Mesenchymal stem cell (in vitro differentiated cells and primary cell): ENCODE data around the gene DEUP1.

Experiments
- DNase-seq: peaks from one replicate; pipeline ENCODE4 v3.0.0-alpha.2; 2013
- H2AFZ ChIP-seq: one replicate; pipeline ENCODE4 v1.6.1; 2013; ENCODE audit warnings: low read depth, mild to moderate bottlenecking, control low read depth, inconsistent platforms, low read length, moderate library complexity
- H2AK5ac ChIP-seq: 2 replicates; pipeline ENCODE4 v1.6.1; 2013; ENCODE audit warnings: low read length, moderate library complexity, mild to moderate bottlenecking, inconsistent platforms; ENCODE audit not compliant: severe bottlenecking
- H2BK120ac ChIP-seq: one replicate; pipeline ENCODE4 v1.6.1; 2013; ENCODE audit warnings: low read depth, mild to moderate bottlenecking, inconsistent platforms, low read length, moderate library complexity
- H2BK12ac ChIP-seq, 2 experiments: one replicate each; pipeline ENCODE4 v1.6.1; 2013; ENCODE audit warnings: inconsistent platforms in 2 of 2, low read length in 2 of 2, mild to moderate bottlenecking in 2 of 2, moderate library complexity in 2 of 2, control low read depth in 1 of 2
- H2BK15ac ChIP-seq: one replicate; pipeline ENCODE4 v1.6.1; 2013; ENCODE audit warnings: mild to moderate bottlenecking, low read depth, inconsistent platforms; ENCODE audit not compliant: poor library complexity, severe bottlenecking
- H2BK5ac ChIP-seq: 2 replicates; pipeline ENCODE4 v1.6.1; 2013; ENCODE audit warnings: low read depth, mild to moderate bottlenecking, low read length, control low read depth, inconsistent platforms; ENCODE audit not compliant: poor library complexity, severe bottlenecking
- H3K14ac ChIP-seq, 2 experiments: one replicate each; pipeline ENCODE4 v1.6.1; 2013; ENCODE audit warnings: inconsistent platforms in 2 of 2, low read length in 2 of 2, control low read depth in 1 of 2, mild to moderate bottlenecking in 1 of 2, moderate library complexity in 1 of 2
- H3K18ac ChIP-seq, 2 experiments: one replicate each; pipeline ENCODE4 v1.6.1; 2013; ENCODE audit warnings: inconsistent platforms in 2 of 2, low read length in 2 of 2, control low read depth in 1 of 2, low read depth in 1 of 2, mild to moderate bottlenecking in 1 of 2
- H3K23ac ChIP-seq, 2 experiments: one replicate each; pipeline ENCODE4 v1.6.1; 2013; ENCODE audit warnings: inconsistent platforms in 2 of 2, low read length in 2 of 2, mild to moderate bottlenecking in 2 of 2, moderate library complexity in 2 of 2, control low read depth in 1 of 2
- H3K27ac ChIP-seq: 2 replicates; pipeline ENCODE4 v1.5.1; 2013; ENCODE audit warnings: mild to moderate bottlenecking, moderate library complexity, low read length, control low read depth, inconsistent platforms; ENCODE audit not compliant: poor library complexity, severe bottlenecking
- H3K27me3 ChIP-seq, 2 experiments: 2 replicates each; pipeline versions ENCODE4 v1.6.1 to v1.7.0; 2013; ENCODE audit warnings: low read length in 2 of 2, mild to moderate bottlenecking in 2 of 2, moderate library complexity in 2 of 2, control low read depth in 1 of 2, inconsistent platforms in 1 of 2; ENCODE audit not compliant: control insufficient read depth in 1 of 2, insufficient read depth in 1 of 2
- H3K36me3 ChIP-seq, 2 experiments: 2 replicates each; pipeline versions ENCODE4 v1.6.1 to v1.7.0; 2013; ENCODE audit warnings: low read length in 2 of 2, control low read depth in 1 of 2, inconsistent platforms in 1 of 2, low read depth in 1 of 2, mild to moderate bottlenecking in 1 of 2; ENCODE audit not compliant: insufficient read depth in 2 of 2, control insufficient read depth in 1 of 2
- H3K4ac ChIP-seq, 2 experiments: one replicate each; pipeline ENCODE4 v1.6.1; 2013; ENCODE audit warnings: inconsistent platforms in 2 of 2, low read length in 2 of 2, mild to moderate bottlenecking in 2 of 2, moderate library complexity in 2 of 2, control low read depth in 1 of 2, low read depth in 1 of 2
- H3K4me1 ChIP-seq: 2 replicates; pipeline ENCODE4 v1.6.1; 2013; ENCODE audit warnings: low read depth, low read length, control low read depth; ENCODE audit not compliant: control insufficient read depth, insufficient read depth
- H3K4me2 ChIP-seq: 2 replicates; pipeline ENCODE4 v1.6.1; 2013; ENCODE audit warnings: low read length, mild to moderate bottlenecking, inconsistent platforms; ENCODE audit not compliant: poor library complexity, severe bottlenecking
- H3K4me3 ChIP-seq, 2 experiments: 2 replicates each; pipeline versions ENCODE4 v1.5.1 to v1.7.0; 2013; ENCODE audit warnings: low read length in 2 of 2, mild to moderate bottlenecking in 2 of 2, control low read depth in 1 of 2, low read depth in 1 of 2; ENCODE audit not compliant: insufficient read depth in 1 of 2
- H3K79me1 ChIP-seq: replicated peaks from 2 replicates; pipeline ENCODE4 v1.6.1; 2013; ENCODE audit warnings: mild to moderate bottlenecking, control low read depth, low read length, inconsistent platforms; ENCODE audit not compliant: poor library complexity, severe bottlenecking
- H3K9ac ChIP-seq: 2 replicates; pipeline ENCODE4 v1.7.0; 2013; ENCODE audit warnings: mild to moderate bottlenecking, low read length, moderate library complexity
- H3K9me3 ChIP-seq: 2 replicates; pipeline ENCODE4 v1.7.0; 2013; ENCODE audit warnings: mild to moderate bottlenecking, low read length; ENCODE audit not compliant: control insufficient read depth
- H4K8ac ChIP-seq: one replicate; pipeline ENCODE4 v1.6.1; 2013; ENCODE audit warnings: inconsistent platforms, mild to moderate bottlenecking, low read length, moderate library complexity
- H4K91ac ChIP-seq: one replicate; pipeline ENCODE4 v1.6.1; 2013; ENCODE audit warnings: mild to moderate bottlenecking, low read length, inconsistent platforms
- WGBS: methylation state at CpG from one replicate; pipeline ENCODE4 v1.1.7; 2013; ENCODE audit warnings: mixed read lengths; 5-methylcytosine and 5-hydroxymethylcytosine counted together

Gene DEUP1

DNA sequence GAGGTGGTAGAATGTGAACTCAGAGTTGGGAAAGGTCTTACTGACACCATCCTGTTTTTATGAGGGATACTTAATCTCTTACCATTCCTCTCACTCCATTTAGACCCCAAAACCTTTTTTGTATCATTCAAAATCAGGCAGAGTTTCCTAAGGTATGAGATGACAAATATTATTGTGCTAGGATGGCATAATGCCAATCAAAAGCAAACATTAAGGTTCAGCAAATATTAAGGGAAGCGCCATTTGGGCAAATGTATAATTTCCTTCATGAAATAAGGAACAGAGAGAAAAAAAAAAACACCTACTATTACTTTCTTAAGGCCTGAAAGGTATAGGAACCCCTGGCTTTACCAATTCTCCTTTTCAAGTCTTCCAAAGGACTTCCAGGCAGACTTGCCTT lies 150.2 kb downstream of the DEUP1 start:
- Histone ChIP-seq H3K9ac (no peak overlapping the region), H3K36me3 (peaks cover 0 to 21% of the 10 kb centered on the region in 2 experiments), H4K91ac (no peak overlapping the region), H2AK5ac (no peak overlapping the region), H3K4ac (no peak overlapping the region), H3K4me1 (peaks cover 10% of the 10 kb centered on the region), H3K79me1 (peaks cover 28% of the 10 kb centered on the region), H3K18ac (no peak overlapping the region), H3K27ac (no peak overlapping the region), H3K27me3 (no peaks in the 10 kb centered on the region), H3K9me3 (no peaks in the 10 kb centered on the region), H2BK12ac (no peak overlapping the region), H3K23ac (no peak overlapping the region), H4K8ac (no peak overlapping the region), H3K4me2 (no peak overlapping the region), H2BK120ac (no peak overlapping the region), H3K14ac (no peak overlapping the region), H3K4me3 (no peak overlapping the region), H2BK5ac (no peak overlapping the region), H2BK15ac (no peak overlapping the region), H2AFZ (no peak overlapping the region)
- 100% methylated on average over 1 of the region's 1 CpG for WGBS
- DNase-seq: no peak

DNA sequence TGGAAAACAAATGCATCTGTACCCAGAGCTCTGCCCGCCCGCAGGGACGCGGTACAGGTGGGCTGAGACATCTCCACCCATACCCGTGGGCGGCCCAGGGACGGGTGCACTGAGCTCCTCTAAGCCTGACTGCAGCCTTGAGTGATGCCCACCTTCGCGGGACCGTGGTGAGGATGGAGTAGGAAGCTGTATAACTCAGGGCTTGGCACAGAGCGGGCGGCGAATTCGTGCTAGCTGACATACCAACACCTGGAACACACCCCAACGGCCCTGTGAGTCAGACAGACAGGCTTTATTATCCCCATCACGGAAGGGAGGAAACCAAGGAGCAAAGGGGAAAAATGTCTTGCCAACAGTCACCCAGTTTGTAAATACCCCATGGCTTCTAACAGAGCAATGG lies 150.7 kb downstream of the DEUP1 start:
- H3K4ac ChIP-seq: no peak overlapping the region

DNA sequence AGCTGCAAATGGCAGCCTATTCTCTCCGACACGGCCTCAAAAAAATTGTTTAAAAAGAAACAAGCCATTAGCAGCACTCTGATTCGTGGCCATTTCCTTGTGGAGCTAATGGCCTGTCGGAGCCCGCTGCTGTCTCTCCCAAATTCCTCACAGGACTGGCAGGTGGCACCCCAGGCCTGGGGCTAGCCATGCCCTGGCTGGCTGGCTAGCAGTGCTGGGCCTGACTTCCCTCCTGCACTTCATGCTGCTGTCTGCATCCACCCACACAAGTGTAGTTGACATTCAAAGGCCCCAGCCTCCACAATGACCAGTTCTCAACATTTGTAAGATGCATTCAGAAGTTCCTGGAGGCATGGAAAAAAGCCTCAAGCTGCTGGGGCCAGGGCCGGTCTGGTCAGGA lies 151.2 kb downstream of the DEUP1 start:
- Histone ChIP-seq H3K14ac (no peak overlapping the region), H2AK5ac (no peak overlapping the region), H3K23ac (no peak overlapping the region), H3K9ac (no peak overlapping the region), H3K4me1 (peaks cover 9% of the 10 kb centered on the region), H2BK12ac (no peak overlapping the region), H2BK15ac (no peak overlapping the region), H2AFZ (no peak overlapping the region), H3K27ac (no peak overlapping the region), H4K91ac (no peak overlapping the region), H3K4me2 (no peak overlapping the region), H2BK5ac (no peak overlapping the region), H4K8ac (no peak overlapping the region), H3K36me3 (peaks cover 0 to 21% of the 10 kb centered on the region in 2 experiments), H2BK120ac (no peak overlapping the region), H3K18ac (no peak overlapping the region), H3K4me3 (no peak overlapping the region), H3K4ac (no peak overlapping the region), H3K27me3 (no peaks in the 10 kb centered on the region), H3K9me3 (no peaks in the 10 kb centered on the region), H3K79me1 (peaks cover 33% of the 10 kb centered on the region)
- whole genome bisulfite sequencing: 98% methylated on average over 6 of the region's 6 CpGs
- DNase-seq: no peak

More for the DNA sequence above, 150.7 kb downstream of the DEUP1 start:
- H3K9me3 ChIP-seq: no peaks in the 10 kb centered on the region
- H3K4me3 ChIP-seq: no peak overlapping the region
- DNase-seq: no peak
- H3K79me1 ChIP-seq: peaks cover 32% of the 10 kb centered on the region
- H2BK12ac ChIP-seq: no peak overlapping the region
- H4K8ac ChIP-seq: no peak overlapping the region
- no peak overlapping the region for H3K14ac ChIP-seq
- peaks cover 10% of the 10 kb centered on the region for H3K4me1 ChIP-seq
- H2BK5ac ChIP-seq: no peak overlapping the region
- H3K27ac ChIP-seq: no peak overlapping the region
- WGBS: 97% methylated on average over 16 of the region's 16 CpGs
- no peaks in the 10 kb centered on the region for H3K27me3 ChIP-seq
- no peak overlapping the region for H2AK5ac ChIP-seq
- H2AFZ ChIP-seq: no peak overlapping the region
- no peak overlapping the region for H3K23ac ChIP-seq
- H3K4me2 ChIP-seq: no peak overlapping the region
- no peak overlapping the region for H3K9ac ChIP-seq
- H3K36me3 ChIP-seq: peaks cover 0 to 21% of the 10 kb centered on the region in 2 experiments
- no peak overlapping the region for H4K91ac ChIP-seq
- H2BK120ac ChIP-seq: no peak overlapping the region
- no peak overlapping the region for H2BK15ac ChIP-seq
- no peak overlapping the region for H3K18ac ChIP-seq

DNA sequence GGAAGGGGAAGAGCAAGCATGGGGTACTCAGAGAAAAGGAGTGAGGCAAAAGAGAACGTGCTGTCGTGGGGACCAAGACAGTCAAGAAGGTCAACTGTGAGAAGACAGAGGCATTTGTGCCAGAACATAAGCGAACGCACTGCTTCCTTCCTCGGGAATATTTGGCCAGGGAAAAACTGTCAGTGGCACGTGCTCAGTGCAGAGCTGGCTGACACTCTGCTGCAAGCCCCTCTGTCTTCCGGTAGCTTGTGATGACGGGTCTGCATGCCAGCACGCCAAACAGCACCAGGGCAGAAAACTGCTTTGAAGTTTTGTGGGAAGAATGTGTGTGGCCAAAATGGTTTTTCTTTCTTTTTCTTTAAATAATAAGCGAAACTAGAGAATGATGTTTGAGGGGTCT lies 152.0 kb downstream of the DEUP1 start:
- no peak overlapping the region for H3K4me3 ChIP-seq
- no peak overlapping the region for H3K14ac ChIP-seq
- H3K27ac ChIP-seq: no peak overlapping the region
- H2AK5ac ChIP-seq: no peak overlapping the region
- no peak for DNase-seq
- no peak overlapping the region for H3K18ac ChIP-seq
- H2BK15ac ChIP-seq: no peak overlapping the region
- no peak overlapping the region for H3K4ac ChIP-seq
- H2BK5ac ChIP-seq: no peak overlapping the region
- no peak overlapping the region for H2BK120ac ChIP-seq
- H3K4me1 ChIP-seq: peaks cover 11% of the 10 kb centered on the region
- H3K27me3 ChIP-seq: no peaks in the 10 kb centered on the region
- H4K8ac ChIP-seq: no peak overlapping the region
- H3K23ac ChIP-seq: no peak overlapping the region
- H3K36me3 ChIP-seq: peaks cover 0 to 21% of the 10 kb centered on the region in 2 experiments
- peaks cover 33% of the 10 kb centered on the region for H3K79me1 ChIP-seq
- H3K9ac ChIP-seq: no peak overlapping the region
- no peak overlapping the region for H4K91ac ChIP-seq
- H2BK12ac ChIP-seq: no peak overlapping the region
- WGBS: 90% methylated on average over 10 of the region's 10 CpGs
- H2AFZ ChIP-seq: no peak overlapping the region
- H3K9me3 ChIP-seq: no peaks in the 10 kb centered on the region
- no peak overlapping the region for H3K4me2 ChIP-seq
